WTC11 (cell line): ENCODE data around the gene PIK3R2. TPM values are rescaled to one million over a fixed set of nuclear protein-coding genes. Genes with fewer than 3 reads are reported as not detected.

Experiments
- ATAC-seq: fragments of 200-7000 bp; cut with Tn5 transposase; 2 replicates; pipeline ENCODE4 v1.10.0; 2021; ENCODE audit warnings: mild to moderate bottlenecking, moderate library complexity
- CTCF ChIA-PET: fragments of 300-600 bp; sonication (Branson Sonifier 250); formaldehyde crosslinking; loops from one replicate; lab custom pipeline; 2021; ENCODE audit warnings: antibody characterized with exemption; lab: Charles Lee
- POLR2A ChIA-PET: fragments of 350-600 bp; sonication (Branson Sonifier 250); formaldehyde crosslinking; loops from one replicate; lab custom pipeline; 2021; ENCODE audit warnings: antibody characterized with exemption; lab: Charles Lee
- DNase-seq: peaks from one replicate; pipeline ENCODE4 v3.0.0; 2021; ENCODE audit warnings: low spot score
- H3K27ac Mint-ChIP-seq: 2 replicates; pipeline ENCODE4 v1.8.0; 2021; ENCODE audit warnings: mixed read lengths
- H3K27me3 Mint-ChIP-seq: 2 replicates; pipeline ENCODE4 v1.8.0; 2021; ENCODE audit warnings: low read depth, mild to moderate bottlenecking, moderate library complexity, mixed read lengths
- H3K36me3 Mint-ChIP-seq: 2 replicates; pipeline ENCODE4 v1.8.0; 2021; ENCODE audit warnings: mixed read lengths
- H3K4me1 Mint-ChIP-seq: 2 replicates; pipeline ENCODE4 v1.8.0; 2022; ENCODE audit warnings: mixed read lengths
- H3K4me3 Mint-ChIP-seq: 2 replicates; pipeline ENCODE4 v1.8.0; 2021; ENCODE audit warnings: mild to moderate bottlenecking, moderate library complexity, mixed read lengths
- H3K9me3 Mint-ChIP-seq: 2 replicates; pipeline ENCODE4 v1.8.0; 2021; ENCODE audit warnings: mixed read lengths
- ESRRA ChIP-seq: sonication (generic); formaldehyde crosslinking; IDR thresholded peaks from 2 replicates; pipeline ENCODE4 v1.8.1; 2022; ENCODE audit warnings: mild to moderate bottlenecking, missing genetic modification reagents, borderline replicate concordance
- ETV6 ChIP-seq: sonication (generic); formaldehyde crosslinking; IDR thresholded peaks from 2 replicates; pipeline ENCODE4 v1.8.1; 2022; ENCODE audit warnings: mild to moderate bottlenecking, missing genetic modification reagents
- FOXJ3 ChIP-seq: sonication (generic); formaldehyde crosslinking; IDR thresholded peaks from 2 replicates; pipeline ENCODE4 v1.9.0; 2021; ENCODE audit warnings: missing genetic modification reagents, mild to moderate bottlenecking, borderline replicate concordance
- TCF7 ChIP-seq: sonication (generic); formaldehyde crosslinking; IDR thresholded peaks from 2 replicates; pipeline ENCODE4 v1.8.0; 2022; ENCODE audit warnings: mild to moderate bottlenecking, low read depth, missing genetic modification reagents, moderate library complexity
- ZNF121 ChIP-seq: sonication (generic); formaldehyde crosslinking; IDR thresholded peaks from 2 replicates; pipeline ENCODE4 v1.8.0; 2023; ENCODE audit warnings: missing genetic modification reagents
- ZNF263 ChIP-seq: sonication (generic); formaldehyde crosslinking; IDR thresholded peaks from 2 replicates; pipeline ENCODE4 v1.8.1; 2022; ENCODE audit warnings: low read depth, mild to moderate bottlenecking, moderate library complexity, missing genetic modification reagents
- total RNA-seq: library from RNA; stranded (reverse); gene quantifications from 3 replicates; pipeline ENCODE4 v1.2.3, GENCODE V29; 2021
- TF ChIP-seq, protein P1 (sequence below): sonication (generic); formaldehyde crosslinking; IDR thresholded peaks from 2 replicates; pipeline ENCODE4 v1.8.0; 2023; ENCODE audit warnings: mild to moderate bottlenecking, missing genetic modification reagents
- TF ChIP-seq, protein P2 (sequence below): sonication (generic); formaldehyde crosslinking; IDR thresholded peaks from 2 replicates; pipeline ENCODE4 v1.8.0; 2022; ENCODE audit warnings: mild to moderate bottlenecking, missing genetic modification reagents
- TF ChIP-seq, protein P3 (sequence below): sonication (generic); formaldehyde crosslinking; IDR thresholded peaks from 2 replicates; pipeline ENCODE4 v1.8.0; 2023; ENCODE audit warnings: missing genetic modification reagents
- TF ChIP-seq, protein P4 (sequence below): sonication (generic); formaldehyde crosslinking; IDR thresholded peaks from 2 replicates; pipeline ENCODE4 v1.8.1; 2022; ENCODE audit warnings: mild to moderate bottlenecking, moderate library complexity, missing genetic modification reagents
- TF ChIP-seq, protein P5 (sequence below): fragments of 250-450 bp; sonication (Bioruptor Pico); conservative IDR thresholded peaks from 2 replicates; pipeline ENCODE4 v1.9.0; 2021; ENCODE audit warnings: mild to moderate bottlenecking
- TF ChIP-seq, protein P6 (sequence below): fragments of 250-450 bp; sonication (Bioruptor Pico); IDR thresholded peaks from 2 replicates; pipeline ENCODE4 v1.9.0; 2021; ENCODE audit warnings: mild to moderate bottlenecking

Gene PIK3R2
- total RNA-seq, 1 experiment from 2014 or later: 56.9 TPM

DNA sequence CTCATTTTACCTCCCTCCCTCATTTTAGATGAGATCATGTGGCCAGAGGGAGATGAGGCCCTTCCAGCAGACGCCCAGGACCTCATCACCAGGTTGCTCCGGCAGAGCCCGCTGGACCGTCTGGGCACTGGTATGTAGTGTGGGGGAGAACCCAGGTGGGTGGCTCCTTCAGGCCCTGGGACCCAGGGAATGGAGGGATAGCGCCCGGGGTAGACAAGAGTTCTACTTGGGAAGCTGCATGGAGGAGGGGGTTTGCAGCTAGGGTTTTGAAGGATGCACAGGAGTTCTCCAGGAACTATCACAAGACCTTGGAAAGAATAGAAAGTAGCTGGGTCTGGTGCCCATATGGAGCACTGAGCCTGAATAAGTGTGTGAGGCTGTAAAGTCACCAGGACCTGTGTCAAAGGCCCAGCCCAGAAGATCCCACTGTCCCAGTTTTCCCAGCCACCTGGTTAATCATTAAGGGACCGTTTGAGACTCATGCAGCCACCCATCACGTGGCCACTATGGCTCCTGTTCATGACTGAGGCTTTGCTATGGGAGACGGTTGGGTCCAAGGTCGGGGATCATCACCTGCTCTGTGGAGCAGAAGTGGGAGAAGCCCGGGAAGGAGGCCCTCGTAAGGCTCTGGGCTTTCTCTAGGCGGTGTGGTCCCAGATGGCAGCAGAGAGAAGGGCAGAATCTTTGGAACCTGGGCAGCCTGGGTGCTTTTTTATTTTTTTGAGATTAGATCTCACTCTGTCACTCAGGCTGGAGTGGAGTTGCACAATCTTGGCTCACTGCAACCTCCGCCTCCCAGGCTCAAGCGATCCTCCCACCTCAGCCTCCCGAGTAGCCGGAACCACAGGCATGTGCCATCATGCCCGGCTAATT lies 17.0 kb upstream of the PIK3R2 start (continued):
- TF ChIP-seq, protein P1, sequence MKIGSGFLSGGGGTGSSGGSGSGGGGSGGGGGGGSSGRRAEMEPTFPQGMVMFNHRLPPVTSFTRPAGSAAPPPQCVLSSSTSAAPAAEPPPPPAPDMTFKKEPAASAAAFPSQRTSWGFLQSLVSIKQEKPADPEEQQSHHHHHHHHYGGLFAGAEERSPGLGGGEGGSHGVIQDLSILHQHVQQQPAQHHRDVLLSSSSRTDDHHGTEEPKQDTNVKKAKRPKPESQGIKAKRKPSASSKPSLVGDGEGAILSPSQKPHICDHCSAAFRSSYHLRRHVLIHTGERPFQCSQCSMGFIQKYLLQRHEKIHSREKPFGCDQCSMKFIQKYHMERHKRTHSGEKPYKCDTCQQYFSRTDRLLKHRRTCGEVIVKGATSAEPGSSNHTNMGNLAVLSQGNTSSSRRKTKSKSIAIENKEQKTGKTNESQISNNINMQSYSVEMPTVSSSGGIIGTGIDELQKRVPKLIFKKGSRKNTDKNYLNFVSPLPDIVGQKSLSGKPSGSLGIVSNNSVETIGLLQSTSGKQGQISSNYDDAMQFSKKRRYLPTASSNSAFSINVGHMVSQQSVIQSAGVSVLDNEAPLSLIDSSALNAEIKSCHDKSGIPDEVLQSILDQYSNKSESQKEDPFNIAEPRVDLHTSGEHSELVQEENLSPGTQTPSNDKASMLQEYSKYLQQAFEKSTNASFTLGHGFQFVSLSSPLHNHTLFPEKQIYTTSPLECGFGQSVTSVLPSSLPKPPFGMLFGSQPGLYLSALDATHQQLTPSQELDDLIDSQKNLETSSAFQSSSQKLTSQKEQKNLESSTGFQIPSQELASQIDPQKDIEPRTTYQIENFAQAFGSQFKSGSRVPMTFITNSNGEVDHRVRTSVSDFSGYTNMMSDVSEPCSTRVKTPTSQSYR (CRISPR knock-in tag): no peak
- no peak for TF ChIP-seq ZNF263

DNA sequence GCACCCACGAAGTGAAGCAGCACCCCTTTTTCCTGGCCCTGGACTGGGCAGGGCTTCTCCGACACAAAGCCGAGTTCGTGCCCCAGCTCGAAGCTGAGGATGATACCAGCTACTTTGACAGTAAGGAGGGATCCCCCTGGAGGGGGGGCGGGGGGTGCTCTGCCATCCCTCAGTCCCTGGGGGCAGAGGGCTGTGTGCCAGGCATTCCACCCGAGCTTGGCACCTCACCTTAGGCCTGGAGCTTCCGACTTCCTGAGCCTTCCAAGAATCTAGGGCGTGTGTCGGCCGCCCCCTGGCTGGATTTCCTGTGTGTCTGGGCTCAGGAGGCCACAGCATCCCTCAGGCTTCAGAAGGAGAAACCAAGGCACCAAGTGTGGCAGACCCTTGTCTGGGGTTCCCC lies 15.7 kb upstream of the PIK3R2 start:
- POLR2A ChIA-PET: no interaction called here
- H3K36me3 Mint-ChIP-seq: peaks cover 28% of the 10 kb centered on the region
- H3K4me1 Mint-ChIP-seq: no peaks in the 10 kb centered on the region
- ATAC-seq (no peak), DNase-seq (no peak)
- peaks cover 3% of the 10 kb centered on the region for H3K9me3 Mint-ChIP-seq
- H3K27me3 Mint-ChIP-seq: no peaks in the 10 kb centered on the region
- H3K27ac Mint-ChIP-seq: no peak overlapping the region
- TF ChIP-seq, protein P2, sequence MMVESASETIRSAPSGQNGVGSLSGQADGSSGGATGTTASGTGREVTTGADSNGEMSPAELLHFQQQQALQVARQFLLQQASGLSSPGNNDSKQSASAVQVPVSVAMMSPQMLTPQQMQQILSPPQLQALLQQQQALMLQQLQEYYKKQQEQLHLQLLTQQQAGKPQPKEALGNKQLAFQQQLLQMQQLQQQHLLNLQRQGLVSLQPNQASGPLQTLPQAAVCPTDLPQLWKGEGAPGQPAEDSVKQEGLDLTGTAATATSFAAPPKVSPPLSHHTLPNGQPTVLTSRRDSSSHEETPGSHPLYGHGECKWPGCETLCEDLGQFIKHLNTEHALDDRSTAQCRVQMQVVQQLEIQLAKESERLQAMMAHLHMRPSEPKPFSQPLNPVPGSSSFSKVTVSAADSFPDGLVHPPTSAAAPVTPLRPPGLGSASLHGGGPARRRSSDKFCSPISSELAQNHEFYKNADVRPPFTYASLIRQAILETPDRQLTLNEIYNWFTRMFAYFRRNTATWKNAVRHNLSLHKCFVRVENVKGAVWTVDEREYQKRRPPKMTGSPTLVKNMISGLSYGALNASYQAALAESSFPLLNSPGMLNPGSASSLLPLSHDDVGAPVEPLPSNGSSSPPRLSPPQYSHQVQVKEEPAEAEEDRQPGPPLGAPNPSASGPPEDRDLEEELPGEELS: no peak
- TF ChIP-seq TCF7 (CRISPR knock-in tag) (no peak), ESRRA (no peak), ZNF121 (CRISPR knock-in tag) (no peak), FOXJ3 (CRISPR knock-in tag) (no peak), ETV6 (CRISPR knock-in tag) (no peak)
- TF ChIP-seq, protein P3, sequence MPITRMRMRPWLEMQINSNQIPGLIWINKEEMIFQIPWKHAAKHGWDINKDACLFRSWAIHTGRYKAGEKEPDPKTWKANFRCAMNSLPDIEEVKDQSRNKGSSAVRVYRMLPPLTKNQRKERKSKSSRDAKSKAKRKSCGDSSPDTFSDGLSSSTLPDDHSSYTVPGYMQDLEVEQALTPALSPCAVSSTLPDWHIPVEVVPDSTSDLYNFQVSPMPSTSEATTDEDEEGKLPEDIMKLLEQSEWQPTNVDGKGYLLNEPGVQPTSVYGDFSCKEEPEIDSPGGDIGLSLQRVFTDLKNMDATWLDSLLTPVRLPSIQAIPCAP (CRISPR knock-in tag): no peak
- TF ChIP-seq, protein P4, sequence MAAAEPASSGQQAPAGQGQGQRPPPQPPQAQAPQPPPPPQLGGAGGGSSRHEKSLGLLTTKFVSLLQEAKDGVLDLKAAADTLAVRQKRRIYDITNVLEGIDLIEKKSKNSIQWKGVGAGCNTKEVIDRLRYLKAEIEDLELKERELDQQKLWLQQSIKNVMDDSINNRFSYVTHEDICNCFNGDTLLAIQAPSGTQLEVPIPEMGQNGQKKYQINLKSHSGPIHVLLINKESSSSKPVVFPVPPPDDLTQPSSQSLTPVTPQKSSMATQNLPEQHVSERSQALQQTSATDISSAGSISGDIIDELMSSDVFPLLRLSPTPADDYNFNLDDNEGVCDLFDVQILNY (CRISPR knock-in tag): no peak
- TF ChIP-seq, protein P5, sequence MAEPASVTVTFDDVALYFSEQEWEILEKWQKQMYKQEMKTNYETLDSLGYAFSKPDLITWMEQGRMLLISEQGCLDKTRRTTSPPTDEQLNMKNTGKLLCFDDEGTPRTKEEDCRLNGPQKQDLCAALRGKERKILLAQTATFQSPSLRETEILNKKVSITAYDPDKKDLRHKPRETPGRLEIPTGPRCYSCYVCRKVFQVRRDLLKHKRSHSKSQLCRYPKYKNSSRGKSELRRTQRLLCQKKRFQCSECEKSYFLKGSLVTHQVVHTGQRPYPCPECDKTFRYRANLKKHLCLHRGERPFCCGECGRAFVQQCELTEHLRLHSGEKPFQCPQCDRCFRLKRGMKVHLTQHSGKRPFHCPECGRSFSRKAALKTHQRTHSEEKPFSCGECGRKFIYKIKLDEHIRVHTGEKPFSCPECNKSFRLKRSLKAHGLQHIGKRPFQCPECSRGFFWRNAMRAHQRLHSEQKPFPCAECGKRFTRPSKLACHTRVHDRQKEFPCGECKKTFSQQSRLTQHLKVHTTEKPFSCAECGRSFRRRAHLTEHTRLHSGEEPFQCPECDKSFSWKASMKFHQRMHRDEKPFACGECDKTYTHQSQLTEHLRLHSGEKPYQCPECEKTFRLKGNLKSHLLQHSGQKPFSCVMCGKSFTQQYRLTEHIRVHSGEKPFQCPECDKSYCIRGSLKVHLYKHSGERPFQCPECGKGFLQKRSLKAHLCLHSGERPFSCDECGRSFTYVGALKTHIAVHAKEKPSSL: no peak
- TF ChIP-seq, protein P6, sequence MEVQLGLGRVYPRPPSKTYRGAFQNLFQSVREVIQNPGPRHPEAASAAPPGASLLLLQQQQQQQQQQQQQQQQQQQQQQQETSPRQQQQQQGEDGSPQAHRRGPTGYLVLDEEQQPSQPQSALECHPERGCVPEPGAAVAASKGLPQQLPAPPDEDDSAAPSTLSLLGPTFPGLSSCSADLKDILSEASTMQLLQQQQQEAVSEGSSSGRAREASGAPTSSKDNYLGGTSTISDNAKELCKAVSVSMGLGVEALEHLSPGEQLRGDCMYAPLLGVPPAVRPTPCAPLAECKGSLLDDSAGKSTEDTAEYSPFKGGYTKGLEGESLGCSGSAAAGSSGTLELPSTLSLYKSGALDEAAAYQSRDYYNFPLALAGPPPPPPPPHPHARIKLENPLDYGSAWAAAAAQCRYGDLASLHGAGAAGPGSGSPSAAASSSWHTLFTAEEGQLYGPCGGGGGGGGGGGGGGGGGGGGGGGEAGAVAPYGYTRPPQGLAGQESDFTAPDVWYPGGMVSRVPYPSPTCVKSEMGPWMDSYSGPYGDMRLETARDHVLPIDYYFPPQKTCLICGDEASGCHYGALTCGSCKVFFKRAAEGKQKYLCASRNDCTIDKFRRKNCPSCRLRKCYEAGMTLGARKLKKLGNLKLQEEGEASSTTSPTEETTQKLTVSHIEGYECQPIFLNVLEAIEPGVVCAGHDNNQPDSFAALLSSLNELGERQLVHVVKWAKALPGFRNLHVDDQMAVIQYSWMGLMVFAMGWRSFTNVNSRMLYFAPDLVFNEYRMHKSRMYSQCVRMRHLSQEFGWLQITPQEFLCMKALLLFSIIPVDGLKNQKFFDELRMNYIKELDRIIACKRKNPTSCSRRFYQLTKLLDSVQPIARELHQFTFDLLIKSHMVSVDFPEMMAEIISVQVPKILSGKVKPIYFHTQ (CRISPR knock-in tag): no peak
- CTCF ChIA-PET: interaction anchor here (1.9 to 2.0 kb wide), 2 partner anchors 24 kb away, joined by 4 to 7 read pairs; no protein-coding TSS in a partner anchor
- no peak overlapping the region for H3K4me3 Mint-ChIP-seq
